Ascending aorta (tissue), 2 donors: ENCODE data around the gene STOML3. TPM values are rescaled to one million over a fixed set of nuclear protein-coding genes. Genes with fewer than 3 reads are reported as not detected.

Source experiments
- DNase-seq, 2 donors: peaks; one replicate each; pipeline ENCODE4 v3.0.0-alpha.2; 2019; ENCODE audit warnings: low spot score in 2 of 2
- H3K27ac ChIP-seq, 2 donors: fragments of 200-600 bp; sonication (generic); one replicate each; pipeline ENCODE4 v1.5.1; 2016 to 2017; ENCODE audit warnings: mild to moderate bottlenecking in 1 of 2
- H3K27me3 ChIP-seq: fragments of 200-600 bp; sonication (generic); one replicate; pipeline ENCODE4 v1.5.1; 2017
- H3K36me3 ChIP-seq, 2 donors: fragments of 200-600 bp; sonication (generic); one replicate each; pipeline ENCODE4 v1.5.1; 2016
- H3K4me1 ChIP-seq, 2 donors: fragments of 200-600 bp; sonication (generic); one replicate each; pipeline ENCODE4 v1.5.1; 2016 to 2017; ENCODE audit warnings: mild to moderate bottlenecking in 1 of 2
- H3K4me3 ChIP-seq, 2 donors: fragments of 200-600 bp; sonication (generic); one replicate each; pipeline ENCODE4 v1.5.1; 2016 to 2017; ENCODE audit warnings: mild to moderate bottlenecking in 1 of 2
- H3K9me3 ChIP-seq, 2 donors: fragments of 200-600 bp; sonication (generic); one replicate each; pipeline ENCODE4 v1.5.1; 2016
- CTCF ChIP-seq, 3 experiments: fragments of 200-600 bp in 2 of 3; fragments of 450-650 bp in 1 of 3; sonication (generic) in 2 of 3; IDR thresholded peaks; one replicate each; pipeline ENCODE4 v1.5.1; 2016 to 2019; ENCODE audit warnings: antibody characterized with exemption in 3 of 3, mild to moderate bottlenecking in 1 of 3, moderate library complexity in 1 of 3
- intact Hi-C: fragments of 100-400 bp; cut with DNase I; formaldehyde crosslinking; loops from one replicate; pipeline ENCODE4 v1.15.1; 2023
- total RNA-seq: library from RNA; depleted of rRNA; stranded (reverse); fragments of >200 nt; gene quantifications from one replicate; pipeline ENCODE4 v1.1.0, GENCODE V29; 2016

STOML3 gene
- total RNA-seq, 1 donor from 2014 or later: not detected

GRCh38 chr13:38969187-38969586, 21.4 kb downstream of the STOML3 start:
- TF ChIP-seq CTCF (IDR thresholded peaks at IDR 0.05): no peak
- H3K27me3 ChIP-seq: no peaks in the 10 kb centered on the region
- intact Hi-C loops: no loop called here
- H3K27ac ChIP-seq: no peak overlapping the region
- no peaks in the 10 kb centered on the region for H3K4me1 ChIP-seq
- H3K9me3 ChIP-seq: no peaks in the 10 kb centered on the region
- H3K36me3 ChIP-seq: no peaks in the 10 kb centered on the region
- H3K4me3 ChIP-seq: no peak overlapping the region
- DNase-seq: no peak

GRCh38 chr13:38967446-38967845, 23.2 kb downstream of the STOML3 start:
- no peaks in the 10 kb centered on the region for H3K36me3 ChIP-seq
- DNase-seq: no peak
- H3K27me3 ChIP-seq: no peaks in the 10 kb centered on the region
- H3K9me3 ChIP-seq: no peaks in the 10 kb centered on the region
- TF ChIP-seq CTCF (IDR thresholded peaks at IDR 0.05): no peak
- no peaks in the 10 kb centered on the region for H3K4me1 ChIP-seq
- no peak overlapping the region for H3K27ac ChIP-seq
- H3K4me3 ChIP-seq: no peak overlapping the region
- intact Hi-C loops: no loop called here

- intact Hi-C loops: no loop called here
- Histone ChIP-seq H3K4me3 (no peak overlapping the region), H3K36me3 (no peaks in the 10 kb centered on the region), H3K27me3 (no peaks in the 10 kb centered on the region), H3K4me1 (no peaks in the 10 kb centered on the region), H3K9me3 (no peaks in the 10 kb centered on the region), H3K27ac (no peak overlapping the region)
- no peak for TF ChIP-seq CTCF (IDR thresholded peaks at IDR 0.05)
- no peak for DNase-seq
Measured at GRCh38 chr13:38965281-38965680, 25.4 kb downstream of the STOML3 start.

- intact Hi-C loops: no loop called here
- H3K27me3 ChIP-seq: no peaks in the 10 kb centered on the region
- TF ChIP-seq CTCF (IDR thresholded peaks at IDR 0.05): no peak
- no peak overlapping the region for H3K4me3 ChIP-seq
- no peaks in the 10 kb centered on the region for H3K36me3 ChIP-seq
- no peak for DNase-seq
- no peak overlapping the region for H3K27ac ChIP-seq
- no peaks in the 10 kb centered on the region for H3K4me1 ChIP-seq
- no peaks in the 10 kb centered on the region for H3K9me3 ChIP-seq
Measured at GRCh38 chr13:38960175-38960574, 30.5 kb downstream of the STOML3 start.

- Histone ChIP-seq H3K4me1 (no peaks in the 10 kb centered on the region), H3K27me3 (no peaks in the 10 kb centered on the region), H3K36me3 (no peaks in the 10 kb centered on the region), H3K4me3 (no peak overlapping the region), H3K9me3 (no peaks in the 10 kb centered on the region), H3K27ac (no peak overlapping the region)
- no peak for DNase-seq
- intact Hi-C loops: no loop called here
- no peak for TF ChIP-seq CTCF (IDR thresholded peaks at IDR 0.05)
Measured at GRCh38 chr13:38957794-38958592, 32.6 kb downstream of the STOML3 start.
